ENCODE results near the gene IGFBP7.

DNA sequence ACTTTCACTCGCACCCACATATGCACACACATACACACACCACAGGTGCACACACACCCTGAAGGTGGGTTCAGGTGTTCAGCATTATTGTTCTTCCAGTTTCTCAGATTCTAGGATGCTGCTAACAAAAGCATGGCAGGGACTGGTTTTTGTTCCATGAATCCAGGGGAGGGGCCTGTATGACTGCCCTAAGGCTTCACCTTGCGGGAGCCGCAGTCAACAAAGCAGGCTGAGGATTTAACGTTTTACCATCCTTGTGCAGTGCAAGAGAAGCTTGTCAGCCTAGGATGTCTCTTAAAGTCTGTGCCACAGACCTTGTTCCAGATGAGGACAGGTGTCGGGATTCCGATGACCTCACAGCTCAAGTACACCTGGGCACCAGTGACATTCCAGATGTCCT lies 69.7 kb downstream of the IGFBP7 start:
- no peak for TF ChIP-seq LEF1 (IDR thresholded peaks at IDR 0.05; ENCODE audit: borderline replicate concordance)
- TF ChIP-seq TARDBP (IDR thresholded peaks at IDR 0.05) = no peak
- no peak for TF ChIP-seq FOXA1 (IDR thresholded peaks at IDR 0.05)
- TF ChIP-seq FOXM1 (IDR thresholded peaks at IDR 0.05; ENCODE audit: borderline replicate concordance) = no peak
- no peak for TF ChIP-seq BHLHE40 (IDR thresholded peaks at IDR 0.05; ENCODE audit: borderline replicate concordance)
- TF ChIP-seq, protein P1, sequence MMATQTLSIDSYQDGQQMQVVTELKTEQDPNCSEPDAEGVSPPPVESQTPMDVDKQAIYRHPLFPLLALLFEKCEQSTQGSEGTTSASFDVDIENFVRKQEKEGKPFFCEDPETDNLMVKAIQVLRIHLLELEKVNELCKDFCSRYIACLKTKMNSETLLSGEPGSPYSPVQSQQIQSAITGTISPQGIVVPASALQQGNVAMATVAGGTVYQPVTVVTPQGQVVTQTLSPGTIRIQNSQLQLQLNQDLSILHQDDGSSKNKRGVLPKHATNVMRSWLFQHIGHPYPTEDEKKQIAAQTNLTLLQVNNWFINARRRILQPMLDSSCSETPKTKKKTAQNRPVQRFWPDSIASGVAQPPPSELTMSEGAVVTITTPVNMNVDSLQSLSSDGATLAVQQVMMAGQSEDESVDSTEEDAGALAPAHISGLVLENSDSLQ (IDR thresholded peaks at IDR 0.05) = no peak
- TF ChIP-seq SP1 (IDR thresholded peaks at IDR 0.05) = no peak
- no peak for TF ChIP-seq L3MBTL2 (conservative IDR thresholded peaks at IDR 0.05)
- no peak for TF ChIP-seq CTBP1 (IDR thresholded peaks at IDR 0.05; ENCODE audit: borderline replicate concordance)
- TF ChIP-seq ELF4 (IDR thresholded peaks at IDR 0.05) = no peak
- TF ChIP-seq SUZ12 (IDR thresholded peaks at IDR 0.05) = no peak
- TF ChIP-seq ZNF384 (IDR thresholded peaks at IDR 0.05) = no peak
- no peak for TF ChIP-seq NFRKB (IDR thresholded peaks at IDR 0.05)
